CD4-positive, alpha-beta memory T cell (primary cell): Measurements from ENCODE around the gene ZNF609. TPM values are rescaled to one million over a fixed set of nuclear protein-coding genes. Genes with fewer than 3 reads are reported as not detected.

Source experiments
- CTCF ChIA-PET: fragments of 350-600 bp; sonication (Branson Sonifier 250); formaldehyde crosslinking; loops from one replicate; lab custom pipeline; 2021; ENCODE audit warnings: inconsistent platforms; ENCODE audit not compliant: partially characterized antibody; lab: Charles Lee
- POLR2A ChIA-PET: fragments of 350-600 bp; sonication (Branson Sonifier 250); formaldehyde crosslinking; loops from one replicate; lab custom pipeline; 2021; ENCODE audit not compliant: partially characterized antibody; lab: Charles Lee
- DNase-seq, 5 donors: peaks; one replicate each; pipeline versions ENCODE4 v3.0.0 to v3.0.0-alpha.2; 2020 to 2022; ENCODE audit warnings: mixed read lengths in 1 of 5
- H3K27ac ChIP-seq: one replicate; pipeline ENCODE4 v1.7.0; 2013; ENCODE audit warnings: low read depth, low read length
- H3K27me3 ChIP-seq: 2 replicates; pipeline ENCODE4 v1.7.0; 2013; ENCODE audit warnings: mild to moderate bottlenecking, low read length, moderate library complexity; ENCODE audit not compliant: insufficient read depth
- H3K36me3 ChIP-seq: 2 replicates; pipeline ENCODE4 v1.7.0; 2013; ENCODE audit warnings: mild to moderate bottlenecking, low read length, moderate library complexity; ENCODE audit not compliant: insufficient read depth
- H3K4me1 ChIP-seq: 2 replicates; pipeline ENCODE4 v1.7.0; 2013; ENCODE audit warnings: mild to moderate bottlenecking, low read length, moderate library complexity; ENCODE audit not compliant: insufficient read depth
- H3K4me3 ChIP-seq, 2 donors: one replicate each; pipeline ENCODE4 v1.7.0; 2013; ENCODE audit warnings: low read length in 2 of 2, mild to moderate bottlenecking in 1 of 2
- H3K9me3 ChIP-seq, 2 donors: one replicate each; pipeline ENCODE4 v1.7.0; 2013; ENCODE audit warnings: low read length in 2 of 2, control low read depth in 1 of 2; ENCODE audit not compliant: control insufficient read depth in 1 of 2
- H3K27ac Mint-ChIP-seq, 7 donors: one replicate each; pipeline ENCODE4 v1.8.0; 2020 to 2021; ENCODE audit warnings: mixed read lengths in 7 of 7, mild to moderate bottlenecking in 6 of 7, inconsistent platforms in 3 of 7, moderate library complexity in 3 of 7
- H3K27me3 Mint-ChIP-seq, 2 donors: one replicate each; pipeline ENCODE4 v1.8.0; 2020 to 2021; ENCODE audit warnings: mixed read lengths in 2 of 2
- H3K36me3 Mint-ChIP-seq, 2 donors: one replicate each; pipeline ENCODE4 v1.8.0; 2020 to 2021; ENCODE audit warnings: mixed read lengths in 2 of 2, inconsistent platforms in 1 of 2, mild to moderate bottlenecking in 1 of 2
- H3K4me1 Mint-ChIP-seq, 4 donors: one replicate each; pipeline ENCODE4 v1.8.0; 2020 to 2021; ENCODE audit warnings: mixed read lengths in 4 of 4, mild to moderate bottlenecking in 1 of 4
- H3K4me3 Mint-ChIP-seq, 8 donors: one replicate each; pipeline ENCODE4 v1.8.0; 2020 to 2021; ENCODE audit warnings: mixed read lengths in 8 of 8, mild to moderate bottlenecking in 7 of 8, moderate library complexity in 6 of 8, inconsistent platforms in 3 of 8
- H3K9me3 Mint-ChIP-seq, 8 donors: one replicate each; pipeline ENCODE4 v1.8.0; 2020 to 2021; ENCODE audit warnings: mixed read lengths in 8 of 8, mild to moderate bottlenecking in 5 of 8, inconsistent platforms in 3 of 8, moderate library complexity in 1 of 8
- intact Hi-C: fragments of 100-400 bp; cut with micrococcal nuclease; formaldehyde crosslinking; loops from one replicate; pipeline ENCODE4 v1.15.1; 2023
- polyA plus RNA-seq, 2 donors: library from polyadenylated mRNA; unstranded; fragments of 300-500 nt; fragmentation: Illumina TruSeq; gene quantifications; one replicate each; pipeline ENCODE4 v1.2.3, GENCODE V29; 2021
- total RNA-seq, 2 experiments: library from RNA; stranded (reverse); gene quantifications; one replicate each; pipeline ENCODE4 v1.2.3, GENCODE V29; 2021

The ZNF609 gene, protein sequence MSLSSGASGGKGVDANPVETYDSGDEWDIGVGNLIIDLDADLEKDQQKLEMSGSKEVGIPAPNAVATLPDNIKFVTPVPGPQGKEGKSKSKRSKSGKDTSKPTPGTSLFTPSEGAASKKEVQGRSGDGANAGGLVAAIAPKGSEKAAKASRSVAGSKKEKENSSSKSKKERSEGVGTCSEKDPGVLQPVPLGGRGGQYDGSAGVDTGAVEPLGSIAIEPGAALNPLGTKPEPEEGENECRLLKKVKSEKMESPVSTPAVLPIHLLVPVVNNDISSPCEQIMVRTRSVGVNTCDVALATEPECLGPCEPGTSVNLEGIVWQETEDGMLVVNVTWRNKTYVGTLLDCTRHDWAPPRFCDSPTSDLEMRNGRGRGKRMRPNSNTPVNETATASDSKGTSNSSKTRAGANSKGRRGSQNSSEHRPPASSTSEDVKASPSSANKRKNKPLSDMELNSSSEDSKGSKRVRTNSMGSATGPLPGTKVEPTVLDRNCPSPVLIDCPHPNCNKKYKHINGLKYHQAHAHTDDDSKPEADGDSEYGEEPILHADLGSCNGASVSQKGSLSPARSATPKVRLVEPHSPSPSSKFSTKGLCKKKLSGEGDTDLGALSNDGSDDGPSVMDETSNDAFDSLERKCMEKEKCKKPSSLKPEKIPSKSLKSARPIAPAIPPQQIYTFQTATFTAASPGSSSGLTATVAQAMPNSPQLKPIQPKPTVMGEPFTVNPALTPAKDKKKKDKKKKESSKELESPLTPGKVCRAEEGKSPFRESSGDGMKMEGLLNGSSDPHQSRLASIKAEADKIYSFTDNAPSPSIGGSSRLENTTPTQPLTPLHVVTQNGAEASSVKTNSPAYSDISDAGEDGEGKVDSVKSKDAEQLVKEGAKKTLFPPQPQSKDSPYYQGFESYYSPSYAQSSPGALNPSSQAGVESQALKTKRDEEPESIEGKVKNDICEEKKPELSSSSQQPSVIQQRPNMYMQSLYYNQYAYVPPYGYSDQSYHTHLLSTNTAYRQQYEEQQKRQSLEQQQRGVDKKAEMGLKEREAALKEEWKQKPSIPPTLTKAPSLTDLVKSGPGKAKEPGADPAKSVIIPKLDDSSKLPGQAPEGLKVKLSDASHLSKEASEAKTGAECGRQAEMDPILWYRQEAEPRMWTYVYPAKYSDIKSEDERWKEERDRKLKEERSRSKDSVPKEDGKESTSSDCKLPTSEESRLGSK (N-terminal part only)
- total RNA-seq, result 10 to 100 TPM; 53.7 to 56.9 TPM
- 10 to 100 TPM in 1 of 2 donors, 1 to 10 TPM in 1; 1.4 to 16.5 TPM for polyA plus RNA-seq

DNA sequence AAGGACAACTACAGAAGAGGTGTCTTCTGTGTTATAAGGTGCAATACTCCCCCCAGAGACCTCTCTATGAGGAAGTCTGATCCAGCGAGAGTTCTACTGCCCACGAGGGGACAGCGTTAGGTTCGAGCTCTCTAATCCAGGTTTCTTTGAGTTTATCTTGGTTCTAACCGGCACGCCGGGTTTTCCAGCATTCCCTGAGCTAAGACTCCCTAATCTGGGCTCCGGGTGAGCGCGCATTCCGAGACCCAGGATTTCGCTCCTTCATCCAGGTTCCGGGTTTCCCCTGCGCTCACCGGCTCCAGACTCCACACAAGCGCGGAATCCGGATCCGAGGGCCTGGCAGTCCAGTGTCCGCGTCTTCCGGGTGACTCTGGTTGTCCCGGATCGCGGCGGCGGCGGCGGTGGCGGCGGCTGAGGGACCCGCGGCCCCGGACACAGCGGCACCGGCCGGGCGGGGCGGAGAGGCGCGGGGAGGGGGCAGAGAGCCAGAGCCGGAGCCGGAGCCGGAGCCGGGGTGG lies at the start of gene ZNF609:
TSS of gene ZNF609 (plus strand) at position 373 of the 518 bp plus-strand sequence. CDS start 38,842 bp downstream, outside the sequence.
- Mint-ChIP-seq H3K36me3 (peaks cover 6 to 16% of the 10 kb centered on the region in 2 donors), H3K4me1 (peaks cover 41 to 71% (median 54%) of the 10 kb centered on the region in 4 donors), H3K27me3 (no peaks in the 10 kb centered on the region), H3K4me3 (peak within 1 kb of the TSS; percentile 91 to 96 (median 94)), H3K9me3 (peaks cover 0 to 1% (median 0%) of the 10 kb centered on the region in 8 donors), H3K27ac (peak within 1 kb of the TSS; percentile 87 to 96 (median 95))
- no peaks in the 10 kb centered on the region for H3K9me3 ChIP-seq
- intact Hi-C loops, result loop anchor here (2.0 kb wide), 1 partner anchor 43 kb away; no protein-coding TSS in a partner anchor
- H3K4me3 ChIP-seq, result peak within 1 kb of the TSS; percentile 72 to 86
- DNase-seq, result peak; percentile 83 to 90 (median 85)
- H3K4me1 ChIP-seq, result peaks cover 48% of the 10 kb centered on the region
- H3K36me3 ChIP-seq, result no peaks in the 10 kb centered on the region
- no peaks in the 10 kb centered on the region for H3K27me3 ChIP-seq
- POLR2A ChIA-PET, result interaction anchor here (0.8 to 3.6 kb wide), 15 partner anchors 8 to 443 kb away, joined by 3 to 32 read pairs (median 3); partner anchors contain the start of gene TRIP4
- CTCF ChIA-PET, result interaction anchor here (0.9 to 1.9 kb wide), 5 partner anchors 30 to 193 kb away, joined by 3 to 11 read pairs (median 4); partner anchors contain the start of gene TRIP4
- peak within 1 kb of the TSS; percentile 60 for H3K27ac ChIP-seq

DNA sequence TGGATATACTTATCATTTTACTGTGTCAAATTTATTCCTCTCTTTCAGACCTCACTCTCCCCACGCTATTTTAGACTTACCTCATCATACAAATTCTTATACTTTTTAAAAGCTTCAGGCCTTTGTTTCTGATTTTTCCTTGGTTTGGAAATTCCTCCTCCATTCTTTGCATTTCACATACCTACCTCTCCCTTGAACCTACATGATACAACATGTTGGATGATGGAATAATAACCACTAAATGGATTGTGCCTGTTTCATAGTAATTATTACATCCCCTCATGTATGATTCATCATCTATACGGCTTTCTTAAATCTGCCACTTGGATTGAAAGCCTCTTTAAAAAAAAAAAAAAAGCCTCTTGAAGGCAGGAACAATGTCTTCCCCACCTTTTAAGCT lies 48.2 kb upstream of the ZNF609 start:
- intact Hi-C loops, result no loop called here
- H3K4me1 Mint-ChIP-seq, result peaks cover 0 to 3% (median 0%) of the 10 kb centered on the region in 4 donors
- Histone ChIP-seq H3K27me3 (no peaks in the 10 kb centered on the region), H3K9me3 (no peaks in the 10 kb centered on the region), H3K4me3 (no peak overlapping the region), H3K27ac (no peak overlapping the region), H3K4me1 (no peaks in the 10 kb centered on the region), H3K36me3 (peaks cover 37% of the 10 kb centered on the region)
- ChIA-PET CTCF (interaction anchor here (0.7 to 2.1 kb wide), 5 partner anchors 10 to 241 kb away, joined by 3 to 4 read pairs (median 3); partner anchors contain the start of gene TRIP4), POLR2A (no interaction called here)
- peak overlapping the region in 1 of 7 donors; percentile 5 for H3K27ac Mint-ChIP-seq
- no peaks in the 10 kb centered on the region for H3K9me3 Mint-ChIP-seq
- DNase-seq, result no peak
- peaks cover 65 to 71% of the 10 kb centered on the region in 2 donors for H3K36me3 Mint-ChIP-seq
- no peaks in the 10 kb centered on the region for H3K27me3 Mint-ChIP-seq
- H3K4me3 Mint-ChIP-seq, result no peak overlapping the region

DNA sequence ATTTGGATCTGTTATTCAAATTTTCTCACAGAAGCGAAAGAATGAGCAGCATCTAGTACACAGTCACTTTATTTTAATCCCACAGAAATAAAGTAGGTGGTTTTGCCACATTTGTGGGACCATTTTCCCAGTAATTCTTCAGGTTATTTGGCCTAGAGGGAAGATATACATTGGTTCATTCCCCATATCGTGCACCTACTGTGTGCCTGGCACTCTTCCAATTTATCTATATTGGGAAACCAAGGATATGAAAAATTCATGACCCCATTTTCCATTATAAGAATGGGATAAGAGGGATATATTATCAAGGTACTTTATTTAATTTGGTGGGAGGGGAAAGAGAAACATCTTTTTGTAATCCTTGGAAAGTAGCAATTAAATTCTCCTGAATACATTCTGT lies 37.7 kb upstream of the ZNF609 start:
- Histone ChIP-seq H3K9me3 (no peaks in the 10 kb centered on the region), H3K27ac (no peak overlapping the region), H3K4me3 (no peak overlapping the region), H3K27me3 (no peaks in the 10 kb centered on the region), H3K36me3 (peaks cover 32% of the 10 kb centered on the region), H3K4me1 (peaks cover 12% of the 10 kb centered on the region)
- intact Hi-C loops, result no loop called here
- Mint-ChIP-seq H3K9me3 (no peaks in the 10 kb centered on the region), H3K27ac (peak overlapping the region in 1 of 7 donors; percentile 25), H3K4me3 (no peak overlapping the region), H3K4me1 (peaks cover 7 to 15% (median 11%) of the 10 kb centered on the region in 4 donors), H3K36me3 (peaks cover 30 to 49% of the 10 kb centered on the region in 2 donors), H3K27me3 (no peaks in the 10 kb centered on the region)
- no peak for DNase-seq
- ChIA-PET POLR2A (no interaction called here), CTCF (interaction anchor here (0.6 kb wide), 1 partner anchor 263 kb away, joined by 3 read pairs; no protein-coding TSS in a partner anchor)

DNA sequence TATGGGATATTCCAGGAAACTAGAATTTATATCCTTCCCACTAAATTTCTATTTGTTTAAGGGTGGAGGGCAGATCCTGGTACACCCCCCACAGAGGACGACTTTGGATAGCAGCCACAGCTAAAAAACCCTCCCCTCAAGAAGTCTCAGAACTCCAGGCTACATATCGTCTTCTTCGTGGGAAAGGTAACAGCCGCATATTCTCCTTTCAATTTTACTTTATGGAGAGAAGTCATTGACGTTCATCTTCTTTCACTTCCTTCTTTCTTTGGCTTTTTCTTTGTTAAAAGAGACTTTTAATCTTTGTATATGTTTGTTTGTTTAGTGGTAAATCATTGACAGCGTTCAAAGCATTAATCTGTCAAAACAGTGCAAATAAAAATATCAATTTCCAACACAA lies 36.4 kb upstream of the ZNF609 start:
- intact Hi-C loops, result no loop called here
- Histone ChIP-seq H3K4me1 (peaks cover 22% of the 10 kb centered on the region), H3K27ac (no peak overlapping the region), H3K36me3 (peaks cover 23% of the 10 kb centered on the region), H3K27me3 (no peaks in the 10 kb centered on the region), H3K9me3 (no peaks in the 10 kb centered on the region), H3K4me3 (no peak overlapping the region)
- DNase-seq, result no peak
- Mint-ChIP-seq H3K4me1 (peaks cover 12 to 23% (median 18%) of the 10 kb centered on the region in 4 donors), H3K4me3 (no peak overlapping the region), H3K27ac (peak overlapping the region in 1 of 7 donors; percentile 61), H3K27me3 (no peaks in the 10 kb centered on the region), H3K9me3 (no peaks in the 10 kb centered on the region), H3K36me3 (peaks cover 27 to 41% of the 10 kb centered on the region in 2 donors)
- POLR2A ChIA-PET, result no interaction called here
- CTCF ChIA-PET, result interaction anchor here (5.6 kb wide), 1 partner anchor 229 kb away, joined by 105 read pairs; no protein-coding TSS in a partner anchor

DNA sequence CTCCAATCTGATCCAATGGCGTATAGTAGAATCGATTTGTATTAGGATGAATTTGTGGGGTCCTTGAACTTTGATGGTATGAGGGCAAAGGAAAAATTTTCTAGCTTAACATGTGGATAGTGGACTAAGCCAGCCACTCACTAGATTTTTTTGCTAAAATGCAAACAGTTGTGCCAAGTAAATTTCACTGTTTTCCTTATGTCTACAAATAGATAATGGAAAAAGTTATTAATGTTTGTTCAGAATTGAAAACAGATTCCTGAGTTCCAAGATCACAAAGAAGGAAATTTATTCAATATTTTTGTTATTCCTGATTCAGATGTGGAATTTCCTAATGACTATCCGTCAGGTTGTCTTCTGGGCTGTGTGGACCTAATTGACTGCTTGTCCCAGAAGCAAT lies 35.2 kb upstream of the ZNF609 start:
- ChIA-PET CTCF (interaction anchor here (2.0 to 5.6 kb wide), 5 partner anchors 210 to 303 kb away, joined by 5 to 105 read pairs (median 35); no protein-coding TSS in a partner anchor), POLR2A (no interaction called here)
- Histone ChIP-seq H3K9me3 (no peaks in the 10 kb centered on the region), H3K27me3 (no peaks in the 10 kb centered on the region), H3K36me3 (peaks cover 23% of the 10 kb centered on the region), H3K27ac (no peak overlapping the region), H3K4me1 (peaks cover 33% of the 10 kb centered on the region), H3K4me3 (no peak overlapping the region)
- Mint-ChIP-seq H3K4me3 (no peak overlapping the region), H3K9me3 (no peaks in the 10 kb centered on the region), H3K27ac (peak overlapping the region in 4 of 7 donors; percentile 10 to 47 (median 42)), H3K36me3 (peaks cover 27 to 42% of the 10 kb centered on the region in 2 donors), H3K4me1 (peaks cover 21 to 32% (median 28%) of the 10 kb centered on the region in 4 donors), H3K27me3 (no peaks in the 10 kb centered on the region)
- no peak for DNase-seq
- intact Hi-C loops, result no loop called here
